Brain microvascular endothelial cell (primary cell): ENCODE results near the gene SLC6A20.

ENCODE experiments used
- DNase-seq: peaks from one replicate; pipeline ENCODE4 v3.0.0-alpha.2; 2020
- H3K27ac ChIP-seq: fragments of 250-450 bp; sonication (Bioruptor Pico); 2 replicates; pipeline ENCODE4 v1.5.1; 2020; ENCODE audit warnings: mild to moderate bottlenecking, moderate library complexity
- H3K27me3 ChIP-seq: fragments of 250-450 bp; sonication (Bioruptor Pico); replicated peaks from 2 replicates; pipeline ENCODE4 v1.5.1; 2020; ENCODE audit warnings: mild to moderate bottlenecking
- H3K36me3 ChIP-seq: fragments of 250-450 bp; sonication (Bioruptor Pico); replicated peaks from 2 replicates; pipeline ENCODE4 v1.5.1; 2020; ENCODE audit warnings: mild to moderate bottlenecking
- H3K4me3 ChIP-seq: 2 replicates; pipeline ENCODE4 v1.5.1; 2011; ENCODE audit warnings: low read depth, mild to moderate bottlenecking, control low read depth, low read length, moderate library complexity
- CTCF ChIP-seq: IDR thresholded peaks from 2 replicates; pipeline ENCODE4 v1.5.1; 2011; ENCODE audit warnings: low read depth, mild to moderate bottlenecking, moderate library complexity, low read length, control low read depth, inconsistent platforms; ENCODE audit errors: missing control alignments
- in situ Hi-C: cut with HindIII; loops from 2 replicates; pipeline ENCODE4 v1.10.0; 2017; ENCODE audit warnings: low sequenced_read_pairs, low pct_ligation_motif_present

The SLC6A20 gene

DNA sequence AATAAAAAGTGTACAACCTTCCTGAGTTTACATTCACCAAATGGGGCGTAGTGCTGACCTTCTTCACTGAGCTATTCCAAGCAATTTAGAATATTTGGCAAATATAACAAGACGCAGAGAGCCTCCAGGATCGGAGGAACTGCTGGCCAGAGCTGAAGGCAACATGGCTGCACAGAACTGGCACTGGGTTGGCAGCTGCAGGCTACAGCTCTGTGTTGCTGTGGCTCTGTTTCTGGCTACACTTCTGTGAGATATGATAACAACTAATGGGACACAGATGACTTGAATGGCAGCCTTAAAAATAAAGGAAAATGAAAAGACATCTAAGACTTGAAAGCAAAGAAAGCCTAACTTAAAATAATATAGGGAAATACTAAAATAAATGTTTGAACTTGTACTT lies 10.8 kb upstream of the SLC6A20 start:
- TF ChIP-seq CTCF, result no peak
- no peaks in the 10 kb centered on the region for H3K36me3 ChIP-seq
- no peak overlapping the region for H3K4me3 ChIP-seq
- in situ Hi-C loops, result no loop called here
- no peak overlapping the region for H3K27ac ChIP-seq
- H3K27me3 ChIP-seq, result no peaks in the 10 kb centered on the region
- no peak for DNase-seq

- Histone ChIP-seq H3K27me3 (no peaks in the 10 kb centered on the region), H3K36me3 (no peaks in the 10 kb centered on the region), H3K27ac (no peak overlapping the region), H3K4me3 (no peak overlapping the region)
- no peak for TF ChIP-seq CTCF
- in situ Hi-C loops, result no loop called here
- no peak for DNase-seq
Measured at GRCh38 chr3:45806072-45806471, 9.7 kb upstream of the SLC6A20 start.

DNA sequence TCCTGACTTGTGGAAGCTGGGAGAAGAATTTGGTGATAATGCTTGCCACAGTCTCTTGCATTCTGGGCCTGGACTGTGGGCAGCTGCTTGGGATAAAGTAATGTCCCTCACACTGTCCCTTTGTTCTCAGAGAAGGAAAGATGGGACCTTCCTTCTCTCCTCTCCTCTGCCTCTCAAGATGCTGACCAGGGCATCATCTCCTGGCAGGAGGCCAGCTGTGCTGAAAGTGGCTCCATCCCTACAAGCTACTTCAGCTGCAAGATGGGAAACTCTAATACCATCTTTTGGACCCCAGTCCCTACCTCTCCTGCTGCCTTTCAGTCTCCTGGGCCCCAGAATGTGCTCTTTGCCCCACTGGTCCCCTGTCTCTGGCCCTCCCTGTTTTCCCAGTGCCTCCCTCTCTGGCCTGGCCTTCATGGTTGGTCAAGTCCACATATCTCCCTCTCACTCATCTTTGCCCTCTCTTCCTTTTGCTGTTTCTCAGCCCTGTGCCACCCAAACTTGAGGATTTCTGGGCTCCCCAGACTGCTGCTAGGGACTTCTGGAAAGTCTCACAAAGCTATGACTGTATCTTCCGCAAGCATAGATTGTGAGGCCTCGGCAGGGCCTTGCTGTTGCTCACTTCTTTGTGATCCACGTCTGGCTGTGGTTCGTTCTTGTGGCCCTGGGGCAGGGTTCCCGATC lies 7.1 kb upstream of the SLC6A20 start:
- Histone ChIP-seq H3K27me3 (no peaks in the 10 kb centered on the region), H3K36me3 (no peaks in the 10 kb centered on the region), H3K4me3 (no peak overlapping the region), H3K27ac (no peak overlapping the region)
- in situ Hi-C loops, result no loop called here
- DNase-seq, result no peak
- TF ChIP-seq CTCF, result no peak

DNA sequence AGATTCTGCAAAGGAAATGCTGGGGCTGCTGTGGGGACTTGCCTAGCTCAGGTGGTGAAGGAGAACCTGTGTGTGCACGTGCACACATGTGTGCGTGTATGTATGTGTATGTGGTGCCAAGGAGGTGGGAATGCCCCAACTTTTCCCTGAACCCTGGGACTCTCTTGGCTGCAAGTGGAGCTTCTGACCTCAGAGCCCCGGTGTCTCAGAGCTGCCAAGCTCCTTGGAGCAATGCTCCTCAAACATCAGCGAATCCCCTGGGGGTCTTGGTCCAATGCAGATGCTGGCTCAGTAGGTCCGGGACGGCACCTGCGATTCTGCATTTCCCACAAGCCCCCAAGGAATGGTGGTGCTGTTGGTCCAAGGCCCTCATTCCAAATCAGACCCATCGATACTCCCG lies 5.8 kb upstream of the SLC6A20 start:
- TF ChIP-seq CTCF, result no peak
- H3K27me3 ChIP-seq, result peaks cover 9% of the 10 kb centered on the region

DNA sequence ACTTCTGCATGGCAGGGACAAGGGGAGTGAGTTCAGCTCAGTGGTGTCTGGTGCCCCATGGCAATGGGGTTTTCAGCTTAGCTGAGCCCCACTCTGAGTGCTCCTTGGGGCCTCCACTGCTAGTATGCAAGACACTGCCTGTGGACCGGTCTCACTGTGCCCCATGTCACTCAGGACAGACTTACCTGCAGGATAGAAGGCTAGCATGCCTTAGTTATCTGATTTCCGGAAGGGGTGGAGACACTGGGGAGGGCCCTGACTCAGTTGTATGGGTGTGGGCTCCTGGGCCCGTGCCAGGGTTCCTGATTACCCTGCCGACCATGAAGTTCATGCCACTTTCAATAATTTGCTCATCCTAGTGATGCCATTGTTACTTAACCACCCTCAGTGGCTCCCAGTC lies 4.3 kb upstream of the SLC6A20 start:
- Histone ChIP-seq H3K4me3 (no peak overlapping the region), H3K36me3 (no peaks in the 10 kb centered on the region), H3K27me3 (peaks cover 23% of the 10 kb centered on the region), H3K27ac (no peak overlapping the region)
- in situ Hi-C loops, result no loop called here
- TF ChIP-seq CTCF, result no peak
- no peak for DNase-seq

More for the DNA sequence above, 5.8 kb upstream of the SLC6A20 start:
- in situ Hi-C loops, result no loop called here
- H3K4me3 ChIP-seq, result no peak overlapping the region
- H3K27ac ChIP-seq, result no peak overlapping the region
- H3K36me3 ChIP-seq, result no peaks in the 10 kb centered on the region
- DNase-seq, result no peak

GRCh38 chr3:45799586-45799985 lies 3.2 kb upstream of the SLC6A20 start:
- peaks cover 33% of the 10 kb centered on the region for H3K27me3 ChIP-seq
- in situ Hi-C loops, result no loop called here

More at GRCh38 chr3:45799586-45799985, 3.2 kb upstream of the SLC6A20 start:
- no peak for TF ChIP-seq CTCF
- no peaks in the 10 kb centered on the region for H3K36me3 ChIP-seq
- H3K4me3 ChIP-seq, result no peak overlapping the region
- no peak for DNase-seq
- H3K27ac ChIP-seq, result no peak overlapping the region
